ENCODE results near the gene SFXN1. TPM values are rescaled to one million over a fixed set of nuclear protein-coding genes. Genes with fewer than 3 reads are reported as not detected.

SFXN1 gene
- total and polyA plus RNA-seq, 4 donors, result 55.9 to 80.0 (median 76.8) TPM

GRCh38 chr5:175471628-175472027 is 6.7 kb upstream of the SFXN1 start:
- H3K9me3 ChIP-seq (ENCODE audit: control insufficient read depth, insufficient read depth, low read length), result no peaks in the 10 kb centered on the region
- H3K36me3 ChIP-seq (ENCODE audit: control insufficient read depth, insufficient read depth, low read length), result no peaks in the 10 kb centered on the region
- peaks cover 4% of the 10 kb centered on the region for H3K4me1 ChIP-seq (ENCODE audit: control insufficient read depth, insufficient read depth, low read length)
- no peaks in the 10 kb centered on the region for H3K27me3 ChIP-seq (ENCODE audit: control insufficient read depth, insufficient read depth, low read length)
- DNase-seq (ENCODE audit: low read depth in 4 of 6, low spot score in 6 of 6), result no peak
- H3K4me3 ChIP-seq (ENCODE audit: low read depth, low read length), result no peak overlapping the region
- no peak overlapping the region for H3K27ac ChIP-seq (ENCODE audit: low read depth, low read length)
- WGBS (ENCODE audit: insufficient coverage), result 89% methylated on average over 6 of the region's 6 CpGs

GRCh38 chr5:175472378-175472777 is 6.0 kb upstream of the SFXN1 start:
- Histone ChIP-seq H3K4me3 (ENCODE audit: low read depth, low read length) (no peak overlapping the region), H3K27me3 (ENCODE audit: control insufficient read depth, insufficient read depth, low read length) (no peaks in the 10 kb centered on the region)

GRCh38 chr5:175475248-175475647 is 3.1 kb upstream of the SFXN1 start:
- Histone ChIP-seq H3K9me3 (ENCODE audit: control insufficient read depth, insufficient read depth, low read length) (no peaks in the 10 kb centered on the region), H3K36me3 (ENCODE audit: control insufficient read depth, insufficient read depth, low read length) (no peaks in the 10 kb centered on the region), H3K4me3 (ENCODE audit: low read depth, low read length) (no peak overlapping the region), H3K27ac (ENCODE audit: low read depth, low read length) (no peak overlapping the region), H3K27me3 (ENCODE audit: control insufficient read depth, insufficient read depth, low read length) (no peaks in the 10 kb centered on the region), H3K4me1 (ENCODE audit: control insufficient read depth, insufficient read depth, low read length) (peaks cover 19% of the 10 kb centered on the region)
- DNase-seq (ENCODE audit: low read depth in 4 of 6, low spot score in 6 of 6), result no peak
- no CpG with 5 or more reads among the region's 1 CpG for WGBS (ENCODE audit: insufficient coverage)

More at GRCh38 chr5:175472378-175472777, 6.0 kb upstream of the SFXN1 start:
- Histone ChIP-seq H3K27ac (ENCODE audit: low read depth, low read length) (no peak overlapping the region), H3K4me1 (ENCODE audit: control insufficient read depth, insufficient read depth, low read length) (peaks cover 4% of the 10 kb centered on the region), H3K9me3 (ENCODE audit: control insufficient read depth, insufficient read depth, low read length) (no peaks in the 10 kb centered on the region), H3K36me3 (ENCODE audit: control insufficient read depth, insufficient read depth, low read length) (no peaks in the 10 kb centered on the region)
- DNase-seq (ENCODE audit: low read depth in 4 of 6, low spot score in 6 of 6), result no peak

- H3K4me3 ChIP-seq (ENCODE audit: low read depth, low read length), result no peak overlapping the region
- 100% methylated on average over 1 of the region's 5 CpGs for WGBS (ENCODE audit: insufficient coverage)
- peaks cover 2% of the 10 kb centered on the region for H3K36me3 ChIP-seq (ENCODE audit: control insufficient read depth, insufficient read depth, low read length)
- peaks cover 17% of the 10 kb centered on the region for H3K4me1 ChIP-seq (ENCODE audit: control insufficient read depth, insufficient read depth, low read length)
- no peak for DNase-seq (ENCODE audit: low read depth in 4 of 6, low spot score in 6 of 6)
- no peaks in the 10 kb centered on the region for H3K9me3 ChIP-seq (ENCODE audit: control insufficient read depth, insufficient read depth, low read length)
- no peak overlapping the region for H3K27ac ChIP-seq (ENCODE audit: low read depth, low read length)
- H3K27me3 ChIP-seq (ENCODE audit: control insufficient read depth, insufficient read depth, low read length), result no peaks in the 10 kb centered on the region
Measured at GRCh38 chr5:175477440-175477839, 920 bp upstream of the SFXN1 start.

GRCh38 chr5:175478008-175478383 is 364 bp upstream of the SFXN1 start:
- DNase-seq (ENCODE audit: low read depth in 4 of 6, low spot score in 6 of 6), result peak in 1 of 6 donors; percentile 26
- peak overlapping the region; percentile 74 for H3K4me3 ChIP-seq (ENCODE audit: low read depth, low read length)
- peaks cover 2% of the 10 kb centered on the region for H3K36me3 ChIP-seq (ENCODE audit: control insufficient read depth, insufficient read depth, low read length)
- no peak overlapping the region for H3K27ac ChIP-seq (ENCODE audit: low read depth, low read length)
- peaks cover 17% of the 10 kb centered on the region for H3K4me1 ChIP-seq (ENCODE audit: control insufficient read depth, insufficient read depth, low read length)
- no peaks in the 10 kb centered on the region for H3K27me3 ChIP-seq (ENCODE audit: control insufficient read depth, insufficient read depth, low read length)
- WGBS (ENCODE audit: insufficient coverage), result 0% methylated on average over 11 of the region's 12 CpGs
- no peaks in the 10 kb centered on the region for H3K9me3 ChIP-seq (ENCODE audit: control insufficient read depth, insufficient read depth, low read length)

- Histone ChIP-seq H3K4me1 (ENCODE audit: control insufficient read depth, insufficient read depth, low read length) (peaks cover 17% of the 10 kb centered on the region), H3K36me3 (ENCODE audit: control insufficient read depth, insufficient read depth, low read length) (peaks cover 10% of the 10 kb centered on the region), H3K4me3 (ENCODE audit: low read depth, low read length) (peak overlapping the region; percentile 74), H3K9me3 (ENCODE audit: control insufficient read depth, insufficient read depth, low read length) (no peaks in the 10 kb centered on the region), H3K27ac (ENCODE audit: low read depth, low read length) (peak overlapping the region; percentile 30), H3K27me3 (ENCODE audit: control insufficient read depth, insufficient read depth, low read length) (no peaks in the 10 kb centered on the region)
- 22% methylated on average over 11 of the region's 13 CpGs for WGBS (ENCODE audit: insufficient coverage)
- no peak for DNase-seq (ENCODE audit: low read depth in 4 of 6, low spot score in 6 of 6)
Measured at GRCh38 chr5:175479125-175479881, 943 bp downstream of the SFXN1 start.

- H3K27me3 ChIP-seq (ENCODE audit: control insufficient read depth, insufficient read depth, low read length), result no peaks in the 10 kb centered on the region
- H3K27ac ChIP-seq (ENCODE audit: low read depth, low read length), result no peak overlapping the region
- DNase-seq (ENCODE audit: low read depth in 4 of 6, low spot score in 6 of 6), result no peak
- no peak overlapping the region for H3K4me3 ChIP-seq (ENCODE audit: low read depth, low read length)
- H3K9me3 ChIP-seq (ENCODE audit: control insufficient read depth, insufficient read depth, low read length), result no peaks in the 10 kb centered on the region
- peaks cover 13% of the 10 kb centered on the region for H3K4me1 ChIP-seq (ENCODE audit: control insufficient read depth, insufficient read depth, low read length)
- peaks cover 25% of the 10 kb centered on the region for H3K36me3 ChIP-seq (ENCODE audit: control insufficient read depth, insufficient read depth, low read length)
- WGBS (ENCODE audit: insufficient coverage), result 96% methylated on average over 8 of the region's 8 CpGs
Measured at GRCh38 chr5:175483337-175483736, 5.0 kb downstream of the SFXN1 start.

GRCh38 chr5:175484322-175484721 is 6.0 kb downstream of the SFXN1 start:
- peaks cover 29% of the 10 kb centered on the region for H3K36me3 ChIP-seq (ENCODE audit: control insufficient read depth, insufficient read depth, low read length)
- no peaks in the 10 kb centered on the region for H3K9me3 ChIP-seq (ENCODE audit: control insufficient read depth, insufficient read depth, low read length)
- H3K27ac ChIP-seq (ENCODE audit: low read depth, low read length), result no peak overlapping the region
- H3K4me3 ChIP-seq (ENCODE audit: low read depth, low read length), result no peak overlapping the region
- DNase-seq (ENCODE audit: low read depth in 4 of 6, low spot score in 6 of 6), result no peak
- H3K27me3 ChIP-seq (ENCODE audit: control insufficient read depth, insufficient read depth, low read length), result no peaks in the 10 kb centered on the region
- whole genome bisulfite sequencing (ENCODE audit: insufficient coverage), result 95% methylated on average over 26 of the region's 26 CpGs
- H3K4me1 ChIP-seq (ENCODE audit: control insufficient read depth, insufficient read depth, low read length), result peaks cover 9% of the 10 kb centered on the region

GRCh38 chr5:175484829-175485228 is 6.5 kb downstream of the SFXN1 start:
- Histone ChIP-seq H3K27ac (ENCODE audit: low read depth, low read length) (no peak overlapping the region), H3K27me3 (ENCODE audit: control insufficient read depth, insufficient read depth, low read length) (no peaks in the 10 kb centered on the region), H3K36me3 (ENCODE audit: control insufficient read depth, insufficient read depth, low read length) (peaks cover 29% of the 10 kb centered on the region), H3K4me1 (ENCODE audit: control insufficient read depth, insufficient read depth, low read length) (peaks cover 4% of the 10 kb centered on the region), H3K9me3 (ENCODE audit: control insufficient read depth, insufficient read depth, low read length) (no peaks in the 10 kb centered on the region), H3K4me3 (ENCODE audit: low read depth, low read length) (no peak overlapping the region)
- no peak for DNase-seq (ENCODE audit: low read depth in 4 of 6, low spot score in 6 of 6)
- 100% methylated on average over 2 of the region's 4 CpGs for WGBS (ENCODE audit: insufficient coverage)

- Histone ChIP-seq H3K4me3 (ENCODE audit: low read depth, low read length) (no peak overlapping the region), H3K27ac (ENCODE audit: low read depth, low read length) (no peak overlapping the region), H3K36me3 (ENCODE audit: control insufficient read depth, insufficient read depth, low read length) (peaks cover 29% of the 10 kb centered on the region), H3K4me1 (ENCODE audit: control insufficient read depth, insufficient read depth, low read length) (no peaks in the 10 kb centered on the region), H3K27me3 (ENCODE audit: control insufficient read depth, insufficient read depth, low read length) (no peaks in the 10 kb centered on the region), H3K9me3 (ENCODE audit: control insufficient read depth, insufficient read depth, low read length) (no peaks in the 10 kb centered on the region)
- WGBS (ENCODE audit: insufficient coverage), result 82% methylated on average over 4 of the region's 6 CpGs
- DNase-seq (ENCODE audit: low read depth in 4 of 6, low spot score in 6 of 6), result no peak
Measured at GRCh38 chr5:175485631-175486030, 7.3 kb downstream of the SFXN1 start.

Measured in spinal cord (tissue), 10 donors.